Prostate gland (tissue), 2 donors: ENCODE results near the gene PRR5. TPM values are rescaled to one million over a fixed set of nuclear protein-coding genes. Genes with fewer than 3 reads are reported as not detected.

Source experiments
- DNase-seq: peaks from one replicate; pipeline ENCODE4 v3.0.0-alpha.2; 2019; ENCODE audit warnings: low spot score
- H3K27ac ChIP-seq, 2 donors: fragments of 200-600 bp; sonication (generic); 2 replicates each; pipeline ENCODE4 v1.5.1; 2017 to 2019
- H3K27me3 ChIP-seq: fragments of 200-600 bp; sonication (generic); replicated peaks from 2 replicates; pipeline ENCODE4 v1.5.1; 2019; ENCODE audit not compliant: insufficient read depth
- H3K36me3 ChIP-seq, 2 donors: fragments of 200-600 bp; sonication (generic); 1 replicate in 1 of 2; 2 replicates in 1 of 2; pipeline versions ENCODE4 v1.5.1 to v1.8.1; 2017 to 2019
- H3K4me1 ChIP-seq: fragments of 200-600 bp; sonication (generic); replicated peaks from 2 replicates; pipeline ENCODE4 v1.5.1; 2019
- H3K4me3 ChIP-seq, 2 donors: fragments of 200-600 bp; sonication (generic); 2 replicates each; pipeline ENCODE4 v1.5.1; 2017 to 2019
- H3K9me3 ChIP-seq: fragments of 200-600 bp; sonication (generic); 2 replicates; pipeline ENCODE4 v1.5.1; 2017
- POLR2A ChIP-seq: fragments of 450-650 bp; IDR thresholded peaks from one replicate; pipeline ENCODE4 v1.6.1; 2016; ENCODE audit warnings: antibody characterized with exemption, mild to moderate bottlenecking
- POLR2AphosphoS5 ChIP-seq: sonication (generic); formaldehyde crosslinking; IDR thresholded peaks from one replicate; pipeline ENCODE4 v1.6.1; 2017; ENCODE audit warnings: antibody characterized with exemption
- WGBS: methylation state at CpG from one replicate; pipeline ENCODE4 v1.1.5; 2018; 5-methylcytosine and 5-hydroxymethylcytosine counted together
- intact Hi-C: fragments of 100-400 bp; cut with DNase I; formaldehyde crosslinking; loops from one replicate; pipeline ENCODE4 v1.14.2; 2022
- total RNA-seq, 2 donors: library from RNA; depleted of rRNA; stranded (reverse); fragments of >200 nt; gene quantifications; one replicate each; pipeline ENCODE4 v1.1.0, GENCODE V29; 2016
- TF ChIP-seq, protein P1 (sequence below), 4 experiments: fragments of 200-600 bp in 2 of 4; fragments of 450-650 bp in 2 of 4; sonication (generic) in 2 of 4; IDR thresholded peaks; 1 replicate in 3 of 4; 2 replicates in 1 of 4; pipeline ENCODE4 v1.5.1; 2016 to 2019; ENCODE audit warnings: antibody characterized with exemption in 4 of 4, mild to moderate bottlenecking in 2 of 4, moderate library complexity in 2 of 4

The PRR5 gene
- total RNA-seq, 2 donors from 2014 or later = 47.8 to 56.5 TPM

DNA sequence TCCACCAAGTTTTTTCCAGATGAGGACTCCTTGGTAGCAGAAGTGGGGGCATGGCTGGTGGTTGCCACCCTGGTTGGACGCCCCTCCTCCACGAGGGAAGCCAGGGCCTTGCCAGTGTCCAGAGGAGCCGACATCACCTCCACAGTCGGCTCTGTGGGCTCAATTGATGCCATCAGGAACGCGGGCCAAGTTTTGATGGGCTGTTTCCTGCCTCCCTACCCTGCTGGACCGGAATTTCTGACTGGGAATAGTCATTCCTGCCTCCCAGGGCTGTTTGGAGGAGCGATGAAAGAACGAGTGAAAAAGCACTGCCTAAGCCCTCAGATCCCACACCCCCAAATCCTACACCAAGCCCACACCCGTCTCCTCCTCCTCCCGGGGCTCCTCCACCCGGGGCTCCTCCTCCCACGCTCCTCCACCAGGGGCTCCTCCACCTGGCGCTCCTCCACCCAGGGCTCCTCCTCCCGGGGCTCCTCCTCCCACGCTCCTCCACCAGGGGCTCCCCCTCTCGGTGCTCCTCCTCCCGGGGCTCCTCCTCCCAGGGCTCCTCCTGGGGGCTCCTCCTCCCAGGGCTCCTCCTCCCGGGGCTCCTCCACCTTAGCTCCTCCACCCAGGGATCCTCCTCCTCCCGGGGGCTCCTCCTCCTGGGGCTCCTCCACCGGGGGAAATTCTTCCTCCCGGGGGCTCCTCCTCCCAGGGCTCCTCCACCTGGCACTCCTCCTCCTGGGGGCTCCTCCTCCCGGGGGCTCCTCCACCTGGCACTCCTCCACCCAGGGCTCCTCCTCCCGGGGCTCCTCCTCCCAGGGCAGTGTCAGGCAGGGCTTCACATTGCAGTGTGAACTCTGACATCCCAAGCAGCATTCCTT is 10.0 kb upstream of the PRR5 start:
- peak; percentile 24 for DNase-seq
- Histone ChIP-seq H3K36me3 (no peaks in the 10 kb centered on the region), H3K9me3 (no peaks in the 10 kb centered on the region), H3K4me3 (no peak overlapping the region), H3K27me3 (no peaks in the 10 kb centered on the region), H3K27ac (no peak overlapping the region), H3K4me1 (no peaks in the 10 kb centered on the region)
- intact Hi-C loops = no loop called here
- no peak for TF ChIP-seq POLR2A
- WGBS = 41% methylated on average over 24 of the region's 24 CpGs

DNA sequence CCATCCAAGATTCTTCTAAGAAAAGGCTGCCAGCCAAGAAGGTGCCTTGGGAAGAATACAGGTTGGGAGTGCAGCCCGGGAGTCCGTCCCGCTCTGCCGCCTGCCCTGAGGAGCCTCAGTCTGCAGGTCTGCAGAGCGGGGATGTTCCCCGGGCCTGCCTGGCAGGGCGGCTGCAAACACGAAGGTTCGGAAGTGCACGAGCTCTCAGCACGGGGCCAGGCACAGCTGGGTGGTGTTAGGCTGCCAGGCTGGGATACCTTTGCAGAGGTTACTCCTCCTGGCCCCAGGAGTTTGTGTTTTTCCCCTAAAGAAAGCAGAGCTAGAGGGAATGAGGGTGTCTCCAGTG is 9.4 kb upstream of the PRR5 start:
- no peaks in the 10 kb centered on the region for H3K36me3 ChIP-seq
- no peak overlapping the region for H3K4me3 ChIP-seq
- no peak for DNase-seq
- WGBS = 73% methylated on average over 11 of the region's 11 CpGs
- H3K4me1 ChIP-seq = no peaks in the 10 kb centered on the region
- intact Hi-C loops = no loop called here
- no peak overlapping the region for H3K27ac ChIP-seq
- H3K27me3 ChIP-seq = no peaks in the 10 kb centered on the region
- H3K9me3 ChIP-seq = no peaks in the 10 kb centered on the region
- TF ChIP-seq POLR2A = no peak
- no peak for TF ChIP-seq POLR2AphosphoS5
- TF ChIP-seq, protein P1, sequence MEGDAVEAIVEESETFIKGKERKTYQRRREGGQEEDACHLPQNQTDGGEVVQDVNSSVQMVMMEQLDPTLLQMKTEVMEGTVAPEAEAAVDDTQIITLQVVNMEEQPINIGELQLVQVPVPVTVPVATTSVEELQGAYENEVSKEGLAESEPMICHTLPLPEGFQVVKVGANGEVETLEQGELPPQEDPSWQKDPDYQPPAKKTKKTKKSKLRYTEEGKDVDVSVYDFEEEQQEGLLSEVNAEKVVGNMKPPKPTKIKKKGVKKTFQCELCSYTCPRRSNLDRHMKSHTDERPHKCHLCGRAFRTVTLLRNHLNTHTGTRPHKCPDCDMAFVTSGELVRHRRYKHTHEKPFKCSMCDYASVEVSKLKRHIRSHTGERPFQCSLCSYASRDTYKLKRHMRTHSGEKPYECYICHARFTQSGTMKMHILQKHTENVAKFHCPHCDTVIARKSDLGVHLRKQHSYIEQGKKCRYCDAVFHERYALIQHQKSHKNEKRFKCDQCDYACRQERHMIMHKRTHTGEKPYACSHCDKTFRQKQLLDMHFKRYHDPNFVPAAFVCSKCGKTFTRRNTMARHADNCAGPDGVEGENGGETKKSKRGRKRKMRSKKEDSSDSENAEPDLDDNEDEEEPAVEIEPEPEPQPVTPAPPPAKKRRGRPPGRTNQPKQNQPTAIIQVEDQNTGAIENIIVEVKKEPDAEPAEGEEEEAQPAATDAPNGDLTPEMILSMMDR (IDR thresholded peaks at IDR 0.05) = no peak

DNA sequence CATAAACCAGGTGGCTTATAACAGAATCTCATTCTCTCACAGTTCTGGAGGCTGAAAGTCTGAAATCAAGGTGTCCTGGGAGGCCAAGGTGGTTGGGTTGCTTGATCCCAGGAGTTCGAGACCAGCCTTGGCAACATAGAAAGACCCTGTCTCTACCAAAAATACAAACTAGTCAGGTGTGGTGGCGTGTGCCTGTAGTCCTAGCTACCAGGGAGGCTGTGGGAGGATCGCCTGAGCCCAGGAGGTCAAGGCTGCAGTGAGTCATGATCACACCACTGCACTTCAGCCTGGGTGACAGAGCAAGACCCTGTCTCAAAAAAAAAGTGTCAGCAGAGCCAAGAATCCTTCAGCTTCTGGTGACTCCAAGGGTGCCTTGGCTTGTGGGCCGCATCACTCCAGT is 8.9 kb upstream of the PRR5 start:
- TF ChIP-seq, protein P1 (IDR thresholded peaks at IDR 0.05) = no peak
- TF ChIP-seq POLR2AphosphoS5 (no peak), POLR2A (no peak)
- Histone ChIP-seq H3K27ac (no peak overlapping the region), H3K27me3 (no peaks in the 10 kb centered on the region), H3K36me3 (no peaks in the 10 kb centered on the region), H3K9me3 (no peaks in the 10 kb centered on the region), H3K4me3 (no peak overlapping the region), H3K4me1 (no peaks in the 10 kb centered on the region)
- 80% methylated on average over 4 of the region's 4 CpGs for WGBS
- DNase-seq = no peak
- intact Hi-C loops = no loop called here

DNA sequence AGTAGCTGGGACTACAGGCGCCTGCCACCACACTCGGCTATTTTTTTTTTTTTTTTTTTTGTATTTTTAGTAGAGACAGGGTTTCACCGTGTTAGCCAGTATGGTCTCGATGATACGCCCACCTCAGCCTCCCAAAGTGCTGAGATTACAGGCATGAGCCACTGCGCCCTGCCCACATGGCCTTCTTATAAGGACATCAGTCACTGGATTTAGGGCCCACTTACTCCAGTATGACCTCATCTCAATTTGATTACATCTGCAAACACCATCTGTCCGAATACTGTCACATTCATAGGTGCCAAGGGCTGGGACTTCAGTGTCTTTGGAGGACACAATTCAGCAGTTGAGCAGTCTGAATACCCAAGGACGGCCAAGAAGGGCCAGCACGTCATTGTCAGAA is 8.2 kb upstream of the PRR5 start:
- Histone ChIP-seq H3K4me1 (peaks cover 4% of the 10 kb centered on the region), H3K4me3 (no peak overlapping the region), H3K36me3 (no peaks in the 10 kb centered on the region), H3K27ac (no peak overlapping the region), H3K9me3 (no peaks in the 10 kb centered on the region), H3K27me3 (no peaks in the 10 kb centered on the region)
- no peak for DNase-seq
- 88% methylated on average over 9 of the region's 9 CpGs for WGBS
- intact Hi-C loops = no loop called here
- TF ChIP-seq POLR2AphosphoS5 (no peak), POLR2A (no peak)
- TF ChIP-seq, protein P1 (IDR thresholded peaks at IDR 0.05) = no peak

DNA sequence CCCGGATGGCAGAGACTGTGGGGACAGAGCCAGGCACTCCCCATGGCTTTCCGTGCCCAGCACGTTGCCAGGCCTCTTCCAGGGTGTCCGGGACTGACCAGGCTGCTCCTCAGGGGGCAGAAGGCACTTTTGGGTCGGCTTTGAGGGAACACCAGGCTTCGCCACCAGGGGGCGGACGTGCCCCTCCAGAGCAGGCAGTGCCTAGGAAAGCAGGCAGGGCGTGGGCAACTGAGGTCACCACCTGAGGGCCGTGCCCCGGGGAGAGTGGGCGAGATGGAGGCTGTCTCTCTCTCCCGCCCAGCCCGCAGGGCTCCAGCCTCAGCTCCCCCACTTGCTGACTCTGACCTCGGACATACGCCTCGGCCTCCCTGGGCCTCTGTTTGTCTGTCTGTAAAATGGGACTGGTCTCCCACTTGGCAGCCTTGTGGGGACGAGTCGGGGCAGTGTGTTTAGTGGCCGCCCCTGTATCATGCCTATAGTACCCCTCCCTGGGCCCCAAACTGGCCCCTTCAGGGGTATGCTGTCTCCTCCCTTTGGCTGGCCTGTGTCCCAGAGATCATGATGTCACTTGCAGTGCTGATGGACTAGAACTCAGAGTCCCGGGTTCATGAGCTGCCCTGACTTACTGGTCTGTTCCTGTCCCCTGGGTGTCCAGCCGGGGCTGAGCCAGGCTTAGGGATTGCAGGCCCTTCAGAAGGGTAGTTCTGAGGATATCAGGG is 4.4 kb upstream of the PRR5 start:
- Histone ChIP-seq H3K36me3 (no peaks in the 10 kb centered on the region), H3K27me3 (no peaks in the 10 kb centered on the region), H3K9me3 (no peaks in the 10 kb centered on the region), H3K27ac (peak overlapping the region; percentile 67 to 71), H3K4me1 (peaks cover 12% of the 10 kb centered on the region), H3K4me3 (no peak overlapping the region)
- WGBS = 24% methylated on average over 22 of the region's 22 CpGs
- TF ChIP-seq POLR2A = no peak
- no peak for TF ChIP-seq POLR2AphosphoS5
- TF ChIP-seq, protein P1 (IDR thresholded peaks at IDR 0.05) = peak; percentile 89 to 97 (median 94)
- peak; percentile 70 for DNase-seq
- intact Hi-C loops = loop anchor here (1.0 kb wide), 1 partner anchor 38 kb away; no protein-coding TSS in a partner anchor
